CD8-positive, alpha-beta memory T cell (primary cell): Measurements from ENCODE around the gene OPCML. TPM values are rescaled to one million over a fixed set of nuclear protein-coding genes. Genes with fewer than 3 reads are reported as not detected.
A peak's percentile ranks its signal among the peaks of the same experiment; 100 is the strongest.

ENCODE experiments used
- CTCF ChIA-PET: fragments of 350-600 bp; sonication (Branson Sonifier 250); formaldehyde crosslinking; loops from one replicate; lab custom pipeline; 2021; ENCODE audit warnings: antibody characterized with exemption; lab: Charles Lee
- POLR2A ChIA-PET: fragments of 350-600 bp; sonication (Branson Sonifier 250); formaldehyde crosslinking; loops from one replicate; lab custom pipeline; 2021; ENCODE audit warnings: antibody characterized with exemption; lab: Charles Lee
- DNase-seq, 5 donors: peaks; one replicate each; pipeline versions ENCODE4 v3.0.0 to v3.0.0-alpha.2; 2020 to 2022; ENCODE audit warnings: mixed read lengths in 1 of 5
- H3K27ac ChIP-seq: one replicate; pipeline ENCODE4 v1.7.0; 2013; ENCODE audit warnings: low read depth, mild to moderate bottlenecking, low read length, moderate library complexity
- H3K27me3 ChIP-seq: 2 replicates; pipeline ENCODE4 v1.7.0; 2013; ENCODE audit warnings: low read length, mild to moderate bottlenecking; ENCODE audit not compliant: insufficient read depth, poor library complexity, severe bottlenecking
- H3K36me3 ChIP-seq: 2 replicates; pipeline ENCODE4 v1.7.0; 2013; ENCODE audit warnings: mild to moderate bottlenecking, low read length, moderate library complexity; ENCODE audit not compliant: insufficient read depth
- H3K4me1 ChIP-seq: 2 replicates; pipeline ENCODE4 v1.7.0; 2013; ENCODE audit warnings: mild to moderate bottlenecking, low read length, moderate library complexity; ENCODE audit not compliant: insufficient read depth
- H3K4me3 ChIP-seq: 2 replicates; pipeline ENCODE4 v1.7.0; 2013; ENCODE audit warnings: mild to moderate bottlenecking, low read length
- H3K9me3 ChIP-seq: 2 replicates; pipeline ENCODE4 v1.7.0; 2013; ENCODE audit warnings: mild to moderate bottlenecking, low read length
- H3K27ac Mint-ChIP-seq, 8 donors: one replicate each; pipeline ENCODE4 v1.8.0; 2020 to 2021; ENCODE audit warnings: mixed read lengths in 8 of 8, mild to moderate bottlenecking in 6 of 8, inconsistent platforms in 3 of 8, moderate library complexity in 3 of 8
- H3K27me3 Mint-ChIP-seq, 2 donors: one replicate each; pipeline ENCODE4 v1.8.0; 2020 to 2021; ENCODE audit warnings: mixed read lengths in 2 of 2, mild to moderate bottlenecking in 1 of 2, moderate library complexity in 1 of 2
- H3K36me3 Mint-ChIP-seq, 3 donors: one replicate each; pipeline ENCODE4 v1.8.0; 2020 to 2021; ENCODE audit warnings: mixed read lengths in 3 of 3, inconsistent platforms in 1 of 3, mild to moderate bottlenecking in 1 of 3
- H3K4me1 Mint-ChIP-seq, 3 donors: one replicate each; pipeline ENCODE4 v1.8.0; 2020 to 2021; ENCODE audit warnings: mixed read lengths in 3 of 3, inconsistent platforms in 1 of 3, mild to moderate bottlenecking in 1 of 3
- H3K4me3 Mint-ChIP-seq, 7 donors: one replicate each; pipeline ENCODE4 v1.8.0; 2020 to 2021; ENCODE audit warnings: mixed read lengths in 7 of 7, mild to moderate bottlenecking in 6 of 7, moderate library complexity in 4 of 7, inconsistent platforms in 2 of 7
- H3K9me3 Mint-ChIP-seq, 5 donors: one replicate each; pipeline ENCODE4 v1.8.0; 2020 to 2022; ENCODE audit warnings: mixed read lengths in 5 of 5, mild to moderate bottlenecking in 3 of 5, moderate library complexity in 2 of 5, inconsistent platforms in 1 of 5
- polyA plus RNA-seq: library from polyadenylated mRNA; unstranded; fragments of 300-500 nt; fragmentation: Illumina TruSeq; gene quantifications from one replicate; pipeline ENCODE4 v1.2.3, GENCODE V29; 2021
- total RNA-seq, 2 experiments: library from RNA; stranded (reverse); gene quantifications; one replicate each; pipeline ENCODE4 v1.2.3, GENCODE V29; 2021

The OPCML gene
- total RNA-seq (not detected), polyA plus RNA-seq (not detected)

- no peaks in the 10 kb centered on the region for H3K36me3 Mint-ChIP-seq
- Histone ChIP-seq H3K36me3 (no peaks in the 10 kb centered on the region), H3K4me3 (no peak within 1 kb of the TSS), H3K27me3 (no peaks in the 10 kb centered on the region), H3K4me1 (no peaks in the 10 kb centered on the region), H3K9me3 (no peaks in the 10 kb centered on the region), H3K27ac (no peak within 1 kb of the TSS)
- DNase-seq = no peak
- no peak within 1 kb of the TSS for H3K27ac Mint-ChIP-seq
- H3K4me1 Mint-ChIP-seq = no peaks in the 10 kb centered on the region
- peaks cover 14 to 33% of the 10 kb centered on the region in 2 donors for H3K27me3 Mint-ChIP-seq
- POLR2A ChIA-PET = no interaction called here
- CTCF ChIA-PET = no interaction called here
- H3K9me3 Mint-ChIP-seq = peaks cover 0 to 5% (median 3%) of the 10 kb centered on the region in 5 donors
- H3K4me3 Mint-ChIP-seq = no peak within 1 kb of the TSS
Measured at GRCh38 chr11:133531971-133532651, at the start of gene OPCML. Gene OPCML, minus strand, starts transcription at chr11:133532501.

GRCh38 chr11:133581091-133581490 lies 48.8 kb upstream of the OPCML start:
- Histone ChIP-seq H3K36me3 (no peaks in the 10 kb centered on the region), H3K9me3 (no peaks in the 10 kb centered on the region), H3K4me1 (no peaks in the 10 kb centered on the region), H3K27ac (no peak overlapping the region), H3K4me3 (no peak overlapping the region), H3K27me3 (no peaks in the 10 kb centered on the region)
- no peaks in the 10 kb centered on the region for H3K4me1 Mint-ChIP-seq
- peaks cover 0 to 3% of the 10 kb centered on the region in 2 donors for H3K27me3 Mint-ChIP-seq
- H3K9me3 Mint-ChIP-seq = peaks cover 2 to 13% (median 4%) of the 10 kb centered on the region in 5 donors
- CTCF ChIA-PET = no interaction called here
- POLR2A ChIA-PET = no interaction called here
- H3K4me3 Mint-ChIP-seq = no peak overlapping the region
- no peaks in the 10 kb centered on the region for H3K36me3 Mint-ChIP-seq
- DNase-seq = no peak
- no peak overlapping the region for H3K27ac Mint-ChIP-seq

- no peak for DNase-seq
- no peaks in the 10 kb centered on the region for H3K36me3 Mint-ChIP-seq
- Histone ChIP-seq H3K9me3 (no peaks in the 10 kb centered on the region), H3K36me3 (no peaks in the 10 kb centered on the region), H3K27ac (no peak overlapping the region), H3K4me1 (no peaks in the 10 kb centered on the region), H3K27me3 (no peaks in the 10 kb centered on the region), H3K4me3 (no peak overlapping the region)
- ChIA-PET POLR2A (no interaction called here), CTCF (no interaction called here)
- H3K27me3 Mint-ChIP-seq = peaks cover 0 to 3% of the 10 kb centered on the region in 2 donors
- H3K4me3 Mint-ChIP-seq = no peak overlapping the region
- no peak overlapping the region for H3K27ac Mint-ChIP-seq
- H3K4me1 Mint-ChIP-seq = no peaks in the 10 kb centered on the region
- H3K9me3 Mint-ChIP-seq = peaks cover 0 to 11% (median 5%) of the 10 kb centered on the region in 5 donors
Measured at GRCh38 chr11:133579165-133580031, 47.1 kb upstream of the OPCML start.

- peaks cover 0 to 10% (median 5%) of the 10 kb centered on the region in 5 donors for H3K9me3 Mint-ChIP-seq
- no peak overlapping the region for H3K27ac Mint-ChIP-seq
- no peaks in the 10 kb centered on the region for H3K4me1 ChIP-seq
- no peaks in the 10 kb centered on the region for H3K36me3 ChIP-seq
- CTCF ChIA-PET = no interaction called here
- no peak overlapping the region for H3K4me3 Mint-ChIP-seq
- no peak overlapping the region for H3K27ac ChIP-seq
- no peak for DNase-seq
- peaks cover 0 to 3% of the 10 kb centered on the region in 2 donors for H3K27me3 Mint-ChIP-seq
- no peaks in the 10 kb centered on the region for H3K9me3 ChIP-seq
- POLR2A ChIA-PET = no interaction called here
- H3K4me3 ChIP-seq = no peak overlapping the region
- H3K4me1 Mint-ChIP-seq = no peaks in the 10 kb centered on the region
- no peaks in the 10 kb centered on the region for H3K36me3 Mint-ChIP-seq
- H3K27me3 ChIP-seq = no peaks in the 10 kb centered on the region
Measured at GRCh38 chr11:133577403-133577802, 45.1 kb upstream of the OPCML start.

GRCh38 chr11:133576351-133576750 lies 44.0 kb upstream of the OPCML start:
- Histone ChIP-seq H3K36me3 (no peaks in the 10 kb centered on the region), H3K27me3 (no peaks in the 10 kb centered on the region), H3K4me3 (no peak overlapping the region), H3K9me3 (no peaks in the 10 kb centered on the region), H3K27ac (no peak overlapping the region), H3K4me1 (no peaks in the 10 kb centered on the region)
- Mint-ChIP-seq H3K4me3 (peak overlapping the region in 3 of 7 donors; percentile 20 to 63 (median 44)), H3K36me3 (no peaks in the 10 kb centered on the region), H3K27ac (peak overlapping the region in 1 of 8 donors; percentile 24), H3K4me1 (no peaks in the 10 kb centered on the region), H3K9me3 (peaks cover 0 to 8% (median 3%) of the 10 kb centered on the region in 5 donors), H3K27me3 (no peaks in the 10 kb centered on the region)
- POLR2A ChIA-PET = no interaction called here
- DNase-seq = no peak
- CTCF ChIA-PET = no interaction called here

- no peak for DNase-seq
- no peak overlapping the region for H3K4me3 ChIP-seq
- no peaks in the 10 kb centered on the region for H3K36me3 Mint-ChIP-seq
- no peak overlapping the region for H3K4me3 Mint-ChIP-seq
- H3K4me1 ChIP-seq = no peaks in the 10 kb centered on the region
- H3K27me3 Mint-ChIP-seq = no peaks in the 10 kb centered on the region
- H3K9me3 ChIP-seq = no peaks in the 10 kb centered on the region
- no peak overlapping the region for H3K27ac Mint-ChIP-seq
- ChIA-PET POLR2A (no interaction called here), CTCF (no interaction called here)
- H3K9me3 Mint-ChIP-seq = peaks cover 0 to 8% (median 3%) of the 10 kb centered on the region in 5 donors
- no peak overlapping the region for H3K27ac ChIP-seq
- H3K36me3 ChIP-seq = no peaks in the 10 kb centered on the region
- H3K4me1 Mint-ChIP-seq = no peaks in the 10 kb centered on the region
- no peaks in the 10 kb centered on the region for H3K27me3 ChIP-seq
Measured at GRCh38 chr11:133573081-133573480, 40.8 kb upstream of the OPCML start.

- DNase-seq = no peak
- no peaks in the 10 kb centered on the region for H3K4me1 Mint-ChIP-seq
- peaks cover 0 to 4% (median 0%) of the 10 kb centered on the region in 5 donors for H3K9me3 Mint-ChIP-seq
- H3K27me3 Mint-ChIP-seq = peaks cover 0 to 1% of the 10 kb centered on the region in 2 donors
- POLR2A ChIA-PET = no interaction called here
- Histone ChIP-seq H3K27me3 (no peaks in the 10 kb centered on the region), H3K27ac (no peak overlapping the region), H3K9me3 (no peaks in the 10 kb centered on the region), H3K4me3 (no peak overlapping the region), H3K36me3 (no peaks in the 10 kb centered on the region), H3K4me1 (no peaks in the 10 kb centered on the region)
- H3K4me3 Mint-ChIP-seq = no peak overlapping the region
- H3K27ac Mint-ChIP-seq = no peak overlapping the region
- CTCF ChIA-PET = no interaction called here
- no peaks in the 10 kb centered on the region for H3K36me3 Mint-ChIP-seq
Measured at GRCh38 chr11:133570376-133570775, 38.1 kb upstream of the OPCML start.

- Mint-ChIP-seq H3K36me3 (no peaks in the 10 kb centered on the region), H3K4me3 (no peak overlapping the region), H3K27ac (no peak overlapping the region), H3K4me1 (no peaks in the 10 kb centered on the region), H3K27me3 (peaks cover 0 to 4% of the 10 kb centered on the region in 2 donors), H3K9me3 (peaks cover 0 to 7% (median 2%) of the 10 kb centered on the region in 5 donors)
- Histone ChIP-seq H3K27me3 (no peaks in the 10 kb centered on the region), H3K27ac (no peak overlapping the region), H3K9me3 (no peaks in the 10 kb centered on the region), H3K4me1 (no peaks in the 10 kb centered on the region), H3K4me3 (no peak overlapping the region), H3K36me3 (no peaks in the 10 kb centered on the region)
- ChIA-PET POLR2A (no interaction called here), CTCF (no interaction called here)
- no peak for DNase-seq
Measured at GRCh38 chr11:133563505-133564025, 31.3 kb upstream of the OPCML start.
